T-helper 9 cell (primary cell): ENCODE results near the gene C2CD5.

Source experiments
- DNase-seq: peaks from one replicate; pipeline ENCODE4 v3.0.0-alpha.2; 2020

The C2CD5 gene

GRCh38 chr12:22409377-22410164 is 134.8 kb downstream of the C2CD5 start:
- DNase-seq = peak; percentile 25

GRCh38 chr12:22408610-22409376 is 135.5 kb downstream of the C2CD5 start:
- no peak for DNase-seq

GRCh38 chr12:22407397-22407796 is 136.9 kb downstream of the C2CD5 start:
- no peak for DNase-seq

DNA sequence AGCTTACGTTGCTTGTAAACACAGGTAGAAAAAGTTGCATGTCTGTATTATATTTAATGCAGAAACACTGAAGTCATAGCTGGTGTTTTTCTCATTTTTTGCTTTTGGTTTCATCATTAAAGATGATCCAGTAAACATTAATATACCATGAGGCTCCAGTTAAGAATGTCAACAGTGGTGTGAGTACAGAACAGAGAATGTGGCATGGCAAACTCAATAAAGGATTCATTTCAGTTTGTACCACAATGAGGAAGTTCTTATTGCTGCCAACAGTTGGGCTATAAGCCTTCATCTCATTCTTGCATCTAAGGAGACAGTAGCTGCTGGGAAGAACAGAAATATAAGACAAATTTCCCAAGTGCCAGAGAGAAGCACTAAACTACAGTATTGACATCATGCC is 137.7 kb downstream of the C2CD5 start:
- DNase-seq = no peak

DNA sequence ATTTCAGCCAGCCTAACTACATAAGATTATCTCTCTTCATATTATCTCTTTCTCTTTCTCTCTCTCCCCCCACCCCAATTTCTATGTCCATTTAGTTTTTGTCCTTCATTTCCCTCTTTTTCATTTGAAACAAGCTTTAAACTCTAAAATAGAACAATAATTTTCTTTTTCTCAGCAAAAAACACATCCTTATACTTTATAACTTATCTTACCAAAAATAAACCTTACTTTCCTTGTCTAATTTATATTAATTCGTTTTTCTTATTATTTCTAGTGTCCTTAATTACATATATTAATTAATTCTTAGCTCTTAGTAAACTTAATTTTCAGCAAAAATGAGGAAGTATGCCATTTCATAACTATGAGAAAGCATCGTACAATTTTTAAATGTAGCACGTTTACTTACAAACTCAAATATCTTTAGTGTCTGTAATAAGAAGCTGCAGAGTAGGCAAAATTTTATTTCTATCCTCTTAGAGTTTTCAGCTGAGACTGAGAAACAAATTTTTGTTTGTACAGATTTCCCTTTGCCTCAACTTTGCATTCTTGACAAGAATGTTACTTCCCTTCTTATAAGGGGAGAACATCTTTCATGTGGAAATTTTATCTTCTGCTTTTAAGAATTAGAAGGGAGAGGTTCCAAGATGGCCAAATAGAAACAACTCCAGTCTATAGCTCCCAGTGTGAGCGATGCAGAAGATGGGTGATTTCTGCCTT is 144.7 kb downstream of the C2CD5 start:
- DNase-seq = no peak
